ENCODE measurements around the gene DSCAM.

GRCh38 chr21:40844935-40845334, 2.0 kb downstream of the DSCAM start:
- TF ChIP-seq CTCF (IDR thresholded peaks at IDR 0.05) (no peak), POLR2A (IDR thresholded peaks at IDR 0.05) (no peak)
